Retinal pigment epithelial cell (primary cell): ENCODE measurements around the gene GRK2.
"Not testable (repeated sequence)": the region's sequence is repeated elsewhere in the genome, so short reads cannot be mapped to it uniquely, and the experiment has no call there.

Experiments used
- DNase-seq: peaks from one replicate; pipeline ENCODE4 v3.0.0-alpha.2; 2010; ENCODE audit warnings: low read depth
- H3K4me3 ChIP-seq: 2 replicates; pipeline ENCODE4 v1.5.1; 2011; ENCODE audit warnings: mild to moderate bottlenecking, low read length, control low read depth, moderate library complexity
- CTCF ChIP-seq: conservative IDR thresholded peaks from 2 replicates; pipeline ENCODE4 v1.5.1; 2011; ENCODE audit warnings: low read depth, low read length, control low read depth, inconsistent platforms

GRK2 gene

GRCh38 chr11:67313125-67313890 lies 47.0 kb downstream of the GRK2 start:
- no peak overlapping the region for H3K4me3 ChIP-seq
- no peak for DNase-seq
- TF ChIP-seq CTCF = no peak

GRCh38 chr11:67314218-67314617 lies 47.9 kb downstream of the GRK2 start:
- no peak for DNase-seq
- H3K4me3 ChIP-seq = no peak overlapping the region
- no peak for TF ChIP-seq CTCF

- no peak for DNase-seq
- no peak overlapping the region for H3K4me3 ChIP-seq
- TF ChIP-seq CTCF = no peak
These were observed 49.1 kb downstream of the GRK2 start for GRCh38 chr11:67315325-67315909.

GRCh38 chr11:67316882-67317204 lies 50.6 kb downstream of the GRK2 start:
- no peak for DNase-seq
- peak overlapping the region; percentile 81 for H3K4me3 ChIP-seq
- no peak for TF ChIP-seq CTCF

GRCh38 chr11:67317205-67317887 lies 51.1 kb downstream of the GRK2 start:
- peak; percentile 84 for TF ChIP-seq CTCF

GRCh38 chr11:67317888-67318555 lies 51.7 kb downstream of the GRK2 start:
- no peak for DNase-seq
- H3K4me3 ChIP-seq = peak overlapping the region; percentile 81
- no peak for TF ChIP-seq CTCF

More at GRCh38 chr11:67317205-67317887, 51.1 kb downstream of the GRK2 start:
- peak overlapping the region; percentile 81 for H3K4me3 ChIP-seq
- peak; percentile 58 for DNase-seq

- not testable (repeated sequence) for H3K4me3 ChIP-seq, DNase-seq
These were observed 52.6 kb downstream of the GRK2 start for GRCh38 chr11:67318876-67319275.
